SK-N-SH (cell line): ENCODE results near the gene ENPP7. TPM values are rescaled to one million over a fixed set of nuclear protein-coding genes. Genes with fewer than 3 reads are reported as not detected.

Source experiments
- CTCF ChIA-PET: fragments of 300-600, 350-600 bp; formaldehyde crosslinking; extraction: SDS; loops from one replicate; lab custom pipeline; 2021; lab: Yijun Ruan, JAX
- POLR2A ChIA-PET: fragments of 350-600 bp; sonication (Branson Sonifier 250); formaldehyde crosslinking; extraction: SDS; loops from one replicate; lab custom pipeline; 2020; ENCODE audit warnings: antibody characterized with exemption, inconsistent platforms; lab: Yijun Ruan, JAX
- DNase-seq: peaks from one replicate; pipeline ENCODE4 v3.0.0; 2012
- H2AFZ ChIP-seq: fragments of 200-600 bp; sonication (generic); 2 replicates; pipeline ENCODE4 v1.8.1; 2016; ENCODE audit warnings: antibody characterized with exemption, mild to moderate bottlenecking, low read depth
- H3F3A ChIP-seq: fragments of 200-600 bp; sonication (generic); replicated peaks from 2 replicates; pipeline ENCODE3; 2016; ENCODE audit warnings: antibody characterized with exemption, mild to moderate bottlenecking; ENCODE audit not compliant: insufficient read depth
- H3K27ac ChIP-seq, 2 experiments: fragments of 200-500 bp in 1 of 2; fragments of 200-600 bp in 1 of 2; sonication (Bioruptor generic) in 1 of 2; sonication (generic), shearing (Covaris generic) in 1 of 2; 2 replicates each; pipeline versions ENCODE4 v1.5.1 to v1.6.1; 2014 to 2016; ENCODE audit warnings: low read depth in 2 of 2, inconsistent platforms in 1 of 2, low read length in 1 of 2, mild to moderate bottlenecking in 1 of 2, mixed read lengths in 1 of 2
- H3K27me3 ChIP-seq: fragments of 200-600 bp; sonication (generic), shearing (Covaris generic); 2 replicates; pipeline ENCODE4 v1.6.1; 2016; ENCODE audit warnings: mixed run types; ENCODE audit not compliant: insufficient read depth
- H3K36me3 ChIP-seq, 2 experiments: fragments of 200-500 bp in 1 of 2; fragments of 200-600 bp in 1 of 2; sonication (Bioruptor generic) in 1 of 2; sonication (generic) in 1 of 2; replicated peaks in 1 of 2; 2 replicates each; pipeline versions ENCODE3 to v1.5.1; 2014 to 2016; ENCODE audit warnings: low read length in 1 of 2, mild to moderate bottlenecking in 1 of 2; ENCODE audit not compliant: insufficient read depth in 2 of 2, control insufficient read depth in 1 of 2
- H3K4me1 ChIP-seq, 2 experiments: fragments of 200-500 bp in 1 of 2; fragments of 200-600 bp in 1 of 2; sonication (Bioruptor generic) in 1 of 2; sonication (generic), shearing (Covaris generic) in 1 of 2; 2 replicates each; pipeline versions ENCODE4 v1.5.1 to v1.6.1; 2014 to 2016; ENCODE audit warnings: low read depth in 1 of 2, low read length in 1 of 2, mixed run types in 1 of 2; ENCODE audit not compliant: insufficient read depth in 2 of 2, control insufficient read depth in 1 of 2
- H3K4me2 ChIP-seq: fragments of 200-600 bp; sonication (generic), shearing (Covaris generic); 2 replicates; pipeline ENCODE4 v1.6.1; 2017; ENCODE audit warnings: mixed run types
- H3K4me3 ChIP-seq, 2 experiments: fragments of 200-500 bp in 1 of 2; fragments of 200-600 bp in 1 of 2; sonication (Bioruptor generic) in 1 of 2; sonication (generic), shearing (Covaris generic) in 1 of 2; 2 replicates each; pipeline versions ENCODE4 v1.5.1 to v1.8.1; 2014 to 2016; ENCODE audit warnings: low read depth in 2 of 2, inconsistent platforms in 1 of 2, low read length in 1 of 2, mild to moderate bottlenecking in 1 of 2, mixed read lengths in 1 of 2, moderate library complexity in 1 of 2
- H3K79me2 ChIP-seq: fragments of 200-600 bp; sonication (generic); 2 replicates; pipeline ENCODE4 v1.8.1; 2017; ENCODE audit warnings: mild to moderate bottlenecking; ENCODE audit not compliant: insufficient read depth
- H3K9ac ChIP-seq: fragments of 200-600 bp; sonication (generic); 2 replicates; pipeline ENCODE4 v1.6.1; 2017; ENCODE audit warnings: mixed run types
- H3K9me2 ChIP-seq: fragments of 200-600 bp; sonication (generic); 2 replicates; pipeline ENCODE4 v1.6.1; 2017; ENCODE audit warnings: mixed run types
- H3K9me3 ChIP-seq: fragments of 200-600 bp; sonication (generic); 2 replicates; pipeline ENCODE4 v1.6.1; 2017; ENCODE audit warnings: mixed run types, mild to moderate bottlenecking, moderate library complexity
- H4K20me1 ChIP-seq: fragments of 200-600 bp; sonication (generic); 2 replicates; pipeline ENCODE4 v1.6.1; 2017; ENCODE audit warnings: mild to moderate bottlenecking, mixed run types; ENCODE audit not compliant: insufficient read depth
- ELF1 ChIP-seq: IDR thresholded peaks from 2 replicates; pipeline ENCODE4 v1.4.0; 2012
- EP300 ChIP-seq, 2 experiments: IDR thresholded peaks; 2 replicates each; pipeline versions ENCODE4 v1.4.0 to v1.6.1; 2012; ENCODE audit warnings: borderline replicate concordance in 1 of 2, low read depth in 1 of 2, low read length in 1 of 2
- EZH2phosphoT487 ChIP-seq: fragments of 200-600 bp; sonication (generic); IDR thresholded peaks from 2 replicates; pipeline ENCODE4 v1.6.1; 2017; ENCODE audit warnings: low read depth, mixed run types, mild to moderate bottlenecking, antibody characterized with exemption, moderate library complexity, borderline replicate concordance
- FOXM1 ChIP-seq: IDR thresholded peaks from 2 replicates; pipeline ENCODE4 v1.4.0; 2012; ENCODE audit warnings: low read depth, mild to moderate bottlenecking
- IRF3 ChIP-seq: fragments of 150-350 bp; IDR thresholded peaks from 2 replicates; pipeline ENCODE4 v1.6.1; 2016; ENCODE audit warnings: mild to moderate bottlenecking, low read depth, low read length
- MXI1 ChIP-seq: IDR thresholded peaks from 2 replicates; pipeline ENCODE4 v1.6.1; 2012; ENCODE audit warnings: mild to moderate bottlenecking, low read depth, low read length, improper control_type of control experiment
- NFIC ChIP-seq: IDR thresholded peaks from 2 replicates; pipeline ENCODE4 v1.4.0; 2012; ENCODE audit warnings: borderline replicate concordance
- POLR2AphosphoS5 ChIP-seq: IDR thresholded peaks from 2 replicates; pipeline ENCODE4 v1.6.1; 2012; ENCODE audit warnings: low read depth, low read length
- RAD21 ChIP-seq: IDR thresholded peaks from 2 replicates; pipeline ENCODE4 v1.6.1; 2012; ENCODE audit warnings: mild to moderate bottlenecking, low read length
- RFX5 ChIP-seq: IDR thresholded peaks from 2 replicates; pipeline ENCODE4 v1.6.1; 2012; ENCODE audit warnings: mild to moderate bottlenecking, improper control_type of control experiment, low read length
- SIN3A ChIP-seq: IDR thresholded peaks from 2 replicates; pipeline ENCODE4 v1.6.1; 2012; ENCODE audit warnings: low read depth, mild to moderate bottlenecking, low read length, moderate library complexity, borderline replicate concordance
- SMC3 ChIP-seq: IDR thresholded peaks from 2 replicates; pipeline ENCODE4 v1.6.1; 2012; ENCODE audit warnings: low read depth, low read length, improper control_type of control experiment
- TAF1 ChIP-seq: IDR thresholded peaks from 2 replicates; pipeline ENCODE4 v1.6.1; 2012; ENCODE audit warnings: low read depth, mild to moderate bottlenecking, low read length, moderate library complexity, borderline replicate concordance
- ZBTB33 ChIP-seq: IDR thresholded peaks from 2 replicates; pipeline ENCODE4 v1.4.0; 2012; ENCODE audit warnings: low read depth, borderline replicate concordance
- WGBS: methylation state at CpG from one replicate; pipeline ENCODE4 v1.1.6; 2017; ENCODE audit warnings: low lambda C conversion rate; 5-methylcytosine and 5-hydroxymethylcytosine counted together
- polyA plus RNA-seq, 3 experiments: library from polyadenylated mRNA; depleted of rRNA; stranded (reverse); fragments of >200 nt; gene quantifications; 2 replicates each; pipeline ENCODE4 v1.2.3, GENCODE V29; 2012
- TF ChIP-seq, protein P1 (sequence below): IDR thresholded peaks from 2 replicates; pipeline ENCODE4; 2012

The ENPP7 gene
- polyA plus RNA-seq, 1 of the 3 experiments (the other 2 are of a cell fraction) = not detected

- no peaks in the 10 kb centered on the region for H3K36me3 ChIP-seq
- POLR2A ChIA-PET = no interaction called here
- H3K9ac ChIP-seq = no peak overlapping the region
- no peak for DNase-seq
- H4K20me1 ChIP-seq = no peaks in the 10 kb centered on the region
- no peak overlapping the region for H3K4me3 ChIP-seq
- WGBS = 76% methylated on average over 20 of the region's 20 CpGs
- peaks cover 6% of the 10 kb centered on the region; the same call in 1 of the 2 replicates for H3K27me3 ChIP-seq
- no peak overlapping the region for H3K27ac ChIP-seq
- H3K4me1 ChIP-seq = peaks cover 0 to 14% of the 10 kb centered on the region in 2 experiments; a peak in 1 of 4 replicates
- no peaks in the 10 kb centered on the region for H3K79me2 ChIP-seq
- CTCF ChIA-PET = interaction anchor here (1.1 to 8.4 kb wide), 4 partner anchors 98 to 624 kb away, joined by 3 to 93 read pairs (median 17); no protein-coding TSS in a partner anchor
- no peaks in the 10 kb centered on the region for H3F3A ChIP-seq
- H3K9me2 ChIP-seq = no peaks in the 10 kb centered on the region
- H2AFZ ChIP-seq = no peak overlapping the region
- TF ChIP-seq NFIC (no peak), ZBTB33 (no peak), POLR2AphosphoS5 (no peak), IRF3 (no peak), ELF1 (no peak), EZH2phosphoT487 (no peak), SMC3 (no peak), MXI1 (no peak), TAF1 (no peak), RAD21 (no peak), EP300 (IDR thresholded peaks at IDR 0.05; ENCODE audit: borderline replicate concordance in 1 of 2, low read depth in 1 of 2, low read length in 1 of 2) (no peak), SIN3A (no peak), FOXM1 (no peak), RFX5 (no peak)
- TF ChIP-seq, protein P1, sequence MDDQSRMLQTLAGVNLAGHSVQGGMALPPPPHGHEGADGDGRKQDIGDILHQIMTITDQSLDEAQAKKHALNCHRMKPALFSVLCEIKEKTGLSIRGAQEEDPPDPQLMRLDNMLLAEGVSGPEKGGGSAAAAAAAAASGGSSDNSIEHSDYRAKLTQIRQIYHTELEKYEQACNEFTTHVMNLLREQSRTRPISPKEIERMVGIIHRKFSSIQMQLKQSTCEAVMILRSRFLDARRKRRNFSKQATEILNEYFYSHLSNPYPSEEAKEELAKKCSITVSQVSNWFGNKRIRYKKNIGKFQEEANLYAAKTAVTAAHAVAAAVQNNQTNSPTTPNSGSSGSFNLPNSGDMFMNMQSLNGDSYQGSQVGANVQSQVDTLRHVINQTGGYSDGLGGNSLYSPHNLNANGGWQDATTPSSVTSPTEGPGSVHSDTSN = no peak
- H3K9me3 ChIP-seq = no peaks in the 10 kb centered on the region
- H3K4me2 ChIP-seq = no peak overlapping the region
Measured at GRCh38 chr17:79711715-79712305, 18.9 kb upstream of the ENPP7 start.
